Measurements from ENCODE around the gene METTL16.

Gene METTL16

DNA sequence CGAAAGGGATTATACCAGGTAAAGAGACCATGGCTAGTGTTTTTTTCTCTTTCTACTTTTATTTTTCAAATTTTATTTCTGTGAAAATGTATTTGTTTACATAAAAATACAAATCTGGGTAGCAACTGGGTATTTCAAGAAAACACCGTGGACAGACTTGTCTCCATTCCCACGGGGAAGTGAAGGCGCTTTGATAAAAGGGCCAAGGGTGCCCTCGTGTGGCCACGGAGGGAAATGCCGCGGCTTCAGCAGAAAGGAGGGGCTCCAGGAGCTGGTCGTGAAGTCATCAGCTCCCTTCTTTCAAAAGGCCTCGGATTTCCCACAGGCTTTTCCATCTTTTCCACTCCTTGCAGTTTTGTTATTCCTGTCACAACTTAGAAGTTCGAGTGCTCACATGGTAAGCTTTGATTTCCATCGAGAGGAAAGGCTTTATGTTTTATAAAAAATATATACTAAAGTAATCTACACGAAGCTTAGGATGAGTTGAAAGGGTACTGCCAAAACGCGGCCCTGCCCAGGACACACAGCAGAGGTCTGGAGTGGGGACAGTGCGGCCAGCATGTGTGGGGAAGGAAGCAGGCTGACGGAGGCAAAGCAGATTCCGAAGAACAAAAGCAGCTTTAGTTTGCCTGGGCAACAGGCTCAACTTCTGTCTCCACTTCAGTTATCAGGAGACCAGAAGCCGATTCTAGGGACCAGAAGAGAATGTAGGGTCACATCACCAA lies 95.5 kb downstream of the METTL16 start:
- H3K4me3 ChIP-seq (ENCODE audit: low read depth, low read length) = no peak overlapping the region
- DNase-seq (ENCODE audit: low read depth) = no peak
- TF ChIP-seq, protein P1, sequence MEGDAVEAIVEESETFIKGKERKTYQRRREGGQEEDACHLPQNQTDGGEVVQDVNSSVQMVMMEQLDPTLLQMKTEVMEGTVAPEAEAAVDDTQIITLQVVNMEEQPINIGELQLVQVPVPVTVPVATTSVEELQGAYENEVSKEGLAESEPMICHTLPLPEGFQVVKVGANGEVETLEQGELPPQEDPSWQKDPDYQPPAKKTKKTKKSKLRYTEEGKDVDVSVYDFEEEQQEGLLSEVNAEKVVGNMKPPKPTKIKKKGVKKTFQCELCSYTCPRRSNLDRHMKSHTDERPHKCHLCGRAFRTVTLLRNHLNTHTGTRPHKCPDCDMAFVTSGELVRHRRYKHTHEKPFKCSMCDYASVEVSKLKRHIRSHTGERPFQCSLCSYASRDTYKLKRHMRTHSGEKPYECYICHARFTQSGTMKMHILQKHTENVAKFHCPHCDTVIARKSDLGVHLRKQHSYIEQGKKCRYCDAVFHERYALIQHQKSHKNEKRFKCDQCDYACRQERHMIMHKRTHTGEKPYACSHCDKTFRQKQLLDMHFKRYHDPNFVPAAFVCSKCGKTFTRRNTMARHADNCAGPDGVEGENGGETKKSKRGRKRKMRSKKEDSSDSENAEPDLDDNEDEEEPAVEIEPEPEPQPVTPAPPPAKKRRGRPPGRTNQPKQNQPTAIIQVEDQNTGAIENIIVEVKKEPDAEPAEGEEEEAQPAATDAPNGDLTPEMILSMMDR (IDR thresholded peaks at IDR 0.05; ENCODE audit: control insufficient read depth, extremely low read depth, insufficient read depth) = peak; percentile 89

DNA sequence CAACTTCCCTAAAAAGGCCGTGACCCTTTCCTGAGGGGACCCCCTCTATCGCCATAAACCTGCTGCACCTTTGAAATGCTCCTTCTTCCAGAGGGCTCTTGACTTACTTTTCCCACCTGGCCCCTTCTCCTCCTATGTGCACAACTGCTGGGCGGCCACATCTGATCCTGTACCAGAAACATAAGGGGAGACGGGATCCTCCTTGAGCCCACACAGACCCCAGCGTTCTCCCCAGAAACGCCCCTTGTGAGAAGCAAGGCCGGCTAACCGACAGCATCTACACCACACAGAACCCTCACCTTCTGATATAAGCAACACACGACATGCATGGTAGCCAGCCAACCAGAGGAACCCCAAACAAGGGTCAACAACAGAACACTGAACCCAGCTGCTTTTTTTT lies 96.6 kb downstream of the METTL16 start:
- no peak overlapping the region for H3K4me3 ChIP-seq (ENCODE audit: low read depth, low read length)
- TF ChIP-seq, protein P1 (IDR thresholded peaks at IDR 0.05; ENCODE audit: control insufficient read depth, extremely low read depth, insufficient read depth) = no peak
- no peak for DNase-seq (ENCODE audit: low read depth)

DNA sequence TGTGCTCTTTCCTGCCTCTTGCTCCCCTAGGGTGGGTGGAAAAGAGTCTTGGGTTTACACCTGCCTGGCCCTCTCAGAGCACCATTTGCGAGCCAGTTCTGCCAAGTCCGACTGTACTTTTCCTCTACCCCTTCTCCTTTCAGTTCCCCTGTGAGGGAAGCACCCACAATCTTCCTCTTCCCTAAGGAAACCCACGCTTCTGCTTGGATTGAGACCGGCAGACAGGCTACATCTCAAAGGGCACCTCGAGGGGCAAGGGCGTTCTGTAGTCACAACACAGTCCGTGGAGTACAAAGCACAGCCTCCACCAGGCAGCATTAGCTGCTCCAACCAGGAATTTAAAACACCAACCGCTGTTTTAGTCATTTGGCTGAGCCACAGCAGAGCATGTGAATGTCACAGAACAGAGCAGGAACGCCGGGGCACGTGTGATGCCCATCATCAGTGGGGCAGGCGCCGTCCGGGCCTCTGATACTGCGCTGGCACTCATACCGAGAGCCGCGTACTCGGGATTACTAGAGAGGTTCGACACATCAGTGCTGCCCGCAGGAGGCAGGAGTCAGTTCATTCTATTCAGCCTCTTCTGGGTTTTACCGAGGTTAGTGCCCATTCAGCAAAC lies 97.1 kb downstream of the METTL16 start:
- H3K4me3 ChIP-seq (ENCODE audit: low read depth, low read length) = no peak overlapping the region
- TF ChIP-seq, protein P1 (IDR thresholded peaks at IDR 0.05; ENCODE audit: control insufficient read depth, extremely low read depth, insufficient read depth) = no peak
- DNase-seq (ENCODE audit: low read depth) = no peak

DNA sequence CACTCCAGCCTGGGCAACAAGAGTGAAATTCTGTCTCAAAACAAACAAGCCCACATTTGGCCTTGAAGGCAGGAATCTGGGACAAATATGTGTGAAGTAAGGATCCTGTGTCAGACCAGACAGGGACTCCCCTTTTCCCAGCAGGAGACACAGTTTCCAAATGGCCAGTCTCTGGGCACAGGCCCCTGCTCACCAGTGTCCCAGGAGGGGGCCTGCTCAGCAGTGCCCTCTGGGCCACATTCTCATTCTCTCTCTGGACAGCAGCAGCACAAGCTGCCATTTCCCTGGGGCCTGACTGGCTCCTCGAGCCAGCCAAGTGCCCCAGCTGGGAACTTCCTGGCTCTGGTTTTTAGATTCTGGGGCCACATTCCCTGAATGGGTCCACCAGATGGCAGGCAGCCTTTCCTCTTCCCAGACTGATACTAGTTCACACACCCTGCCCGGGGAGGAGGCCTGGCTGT lies 99.1 kb downstream of the METTL16 start:
- H3K4me3 ChIP-seq (ENCODE audit: low read depth, low read length) = no peak overlapping the region
- DNase-seq (ENCODE audit: low read depth) = no peak
- TF ChIP-seq, protein P1 (IDR thresholded peaks at IDR 0.05; ENCODE audit: control insufficient read depth, extremely low read depth, insufficient read depth) = no peak

DNA sequence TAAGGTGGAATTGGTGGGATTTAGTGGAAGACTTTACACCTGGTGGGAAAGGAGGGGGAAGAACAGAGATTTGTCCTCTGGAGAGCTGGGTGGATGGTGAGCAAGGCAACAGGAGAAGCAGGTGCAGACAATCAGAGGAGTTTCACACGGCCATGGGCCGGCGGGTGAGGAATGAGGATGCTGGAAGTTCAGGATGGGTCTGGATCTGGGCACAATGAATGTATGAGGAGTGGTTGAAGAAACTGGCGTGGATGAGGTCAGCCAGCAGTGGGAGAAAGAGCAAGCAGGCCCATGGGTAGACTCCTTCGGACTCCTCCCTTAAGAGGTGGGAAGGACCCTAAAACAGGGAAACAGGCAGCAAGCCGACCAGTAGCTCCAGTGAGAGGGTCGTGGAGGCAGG lies 100.7 kb downstream of the METTL16 start:
- TF ChIP-seq, protein P1 (IDR thresholded peaks at IDR 0.05; ENCODE audit: control insufficient read depth, extremely low read depth, insufficient read depth) = no peak
- no peak overlapping the region for H3K4me3 ChIP-seq (ENCODE audit: low read depth, low read length)
- no peak for DNase-seq (ENCODE audit: low read depth)

DNA sequence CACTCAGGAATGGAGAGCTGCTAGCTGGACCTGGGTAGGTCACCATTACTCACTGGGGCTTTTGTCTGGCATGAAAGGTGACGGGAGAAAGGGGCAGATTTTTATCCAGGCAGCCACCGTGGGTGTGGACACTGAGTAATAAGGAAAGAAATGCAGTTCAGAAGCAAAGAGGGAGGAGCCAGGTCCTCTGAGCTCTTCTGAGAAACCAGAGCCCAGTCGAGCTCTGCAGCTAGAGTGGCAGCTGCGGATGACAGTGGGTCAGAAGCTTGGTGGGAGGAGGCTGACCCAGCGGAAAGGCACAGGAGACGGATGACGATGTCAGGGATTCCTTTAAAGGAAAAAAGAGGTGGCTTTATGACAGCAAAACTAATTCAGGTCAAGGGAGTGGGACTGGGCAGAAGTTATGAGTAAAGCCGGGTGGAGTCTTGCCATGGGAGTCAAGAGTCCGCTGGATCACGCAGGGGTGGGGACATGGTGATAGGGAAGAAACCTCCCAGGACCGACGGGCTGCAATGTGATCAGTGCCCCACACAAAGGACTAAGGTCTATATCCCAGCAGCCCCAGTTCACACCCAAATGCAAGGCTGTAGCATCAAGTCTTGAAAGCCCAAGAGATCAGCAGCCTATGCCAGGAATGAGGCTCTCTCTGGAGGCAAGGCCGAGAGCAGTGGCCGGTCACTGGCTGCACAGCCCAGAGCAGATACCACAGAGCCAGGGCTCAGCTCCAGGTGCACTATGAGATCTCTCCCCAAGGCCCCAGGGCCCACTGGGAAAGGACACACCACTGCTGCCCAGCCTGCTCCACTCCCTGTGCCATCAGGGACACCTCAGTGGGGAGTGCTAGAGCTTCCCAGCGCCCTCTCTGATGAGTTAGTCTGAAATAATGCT lies 104.5 kb downstream of the METTL16 start:
- DNase-seq (ENCODE audit: low read depth) = no peak
- no peak overlapping the region for H3K4me3 ChIP-seq (ENCODE audit: low read depth, low read length)
- TF ChIP-seq, protein P1 (IDR thresholded peaks at IDR 0.05; ENCODE audit: control insufficient read depth, extremely low read depth, insufficient read depth) = no peak

Data from LNCaP clone FGC (cell line).